ENCODE measurements around the gene PDE1A.

Gene PDE1A

DNA sequence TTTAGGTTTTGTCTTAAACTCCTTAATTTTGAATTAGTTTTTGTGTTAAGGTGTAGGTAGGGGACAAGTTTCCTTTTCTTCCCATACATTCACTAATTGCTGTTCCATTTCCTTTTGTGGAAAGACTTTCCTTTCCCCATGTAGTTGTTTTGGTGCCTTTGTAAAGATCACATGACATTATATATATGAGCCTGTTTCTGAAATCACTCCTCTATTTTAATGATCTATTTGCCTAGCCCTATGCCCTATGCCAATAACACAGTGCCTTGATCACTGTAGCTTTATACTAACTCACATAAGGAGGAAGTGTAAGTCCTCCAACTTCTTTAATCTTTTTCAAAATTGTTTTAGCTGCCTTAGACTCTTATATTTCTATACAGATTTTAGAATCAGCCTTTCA lies 229.3 kb downstream of the PDE1A start:
- no peak for DNase-seq (ENCODE audit: low read depth)

DNA sequence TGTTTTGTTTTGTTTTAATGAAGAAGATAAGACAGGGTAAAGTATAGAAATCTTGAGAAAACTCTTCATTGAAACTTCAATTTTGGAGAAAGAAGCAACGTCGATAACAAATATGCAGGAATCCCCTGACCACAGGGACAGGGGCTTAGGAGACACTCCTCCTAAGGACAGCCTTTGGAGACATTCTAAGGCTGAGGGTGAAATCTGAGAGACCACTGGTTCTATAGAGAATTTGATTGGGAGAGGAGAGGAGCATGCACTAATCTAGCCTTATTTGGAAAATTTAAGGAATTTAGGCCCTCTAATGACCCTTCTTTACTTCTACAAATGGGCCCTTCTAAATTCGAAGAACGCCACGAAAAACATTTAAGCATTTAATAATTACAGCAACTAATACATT lies 233.5 kb downstream of the PDE1A start:
- no peak for DNase-seq (ENCODE audit: low read depth)

DNA sequence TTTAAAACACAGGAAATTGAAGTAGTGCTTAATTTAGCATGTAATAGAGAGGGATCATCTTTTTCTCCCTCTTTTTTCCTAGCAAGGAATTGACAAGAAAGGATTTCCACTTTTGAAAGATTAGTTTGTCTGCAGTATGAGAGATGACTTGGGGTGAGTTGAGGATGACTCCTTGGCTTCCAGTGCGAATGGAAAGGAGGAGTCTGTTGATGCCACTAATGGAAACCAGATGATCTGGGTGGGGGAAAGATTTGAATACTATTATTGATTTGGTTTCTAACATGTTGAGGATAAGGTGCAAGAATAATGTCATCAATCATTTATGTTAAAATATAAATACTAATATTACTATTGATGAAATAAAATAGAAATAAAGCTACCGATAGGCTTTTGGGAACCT lies 235.8 kb downstream of the PDE1A start:
- no peak for DNase-seq (ENCODE audit: low read depth)

DNA sequence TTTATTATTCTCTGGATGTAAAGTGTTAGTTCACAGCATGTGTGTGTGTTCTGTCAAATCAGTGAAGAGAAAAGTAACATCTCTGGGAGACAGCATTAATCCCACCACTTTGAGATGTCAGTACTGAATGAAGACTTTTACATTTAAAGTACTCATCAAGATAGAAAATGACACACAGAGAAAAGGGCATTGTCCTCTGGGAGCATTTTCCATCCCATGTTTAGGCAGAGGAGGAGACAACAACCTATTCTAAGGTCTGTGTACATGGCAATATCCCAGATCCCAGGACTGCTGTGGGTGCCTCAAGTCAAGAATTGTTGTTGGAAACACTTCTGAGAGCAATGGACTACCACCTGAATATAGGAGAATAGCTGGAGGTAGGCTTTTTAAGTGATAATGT lies 239.7 kb downstream of the PDE1A start:
- no peak for DNase-seq (ENCODE audit: low read depth)

DNA sequence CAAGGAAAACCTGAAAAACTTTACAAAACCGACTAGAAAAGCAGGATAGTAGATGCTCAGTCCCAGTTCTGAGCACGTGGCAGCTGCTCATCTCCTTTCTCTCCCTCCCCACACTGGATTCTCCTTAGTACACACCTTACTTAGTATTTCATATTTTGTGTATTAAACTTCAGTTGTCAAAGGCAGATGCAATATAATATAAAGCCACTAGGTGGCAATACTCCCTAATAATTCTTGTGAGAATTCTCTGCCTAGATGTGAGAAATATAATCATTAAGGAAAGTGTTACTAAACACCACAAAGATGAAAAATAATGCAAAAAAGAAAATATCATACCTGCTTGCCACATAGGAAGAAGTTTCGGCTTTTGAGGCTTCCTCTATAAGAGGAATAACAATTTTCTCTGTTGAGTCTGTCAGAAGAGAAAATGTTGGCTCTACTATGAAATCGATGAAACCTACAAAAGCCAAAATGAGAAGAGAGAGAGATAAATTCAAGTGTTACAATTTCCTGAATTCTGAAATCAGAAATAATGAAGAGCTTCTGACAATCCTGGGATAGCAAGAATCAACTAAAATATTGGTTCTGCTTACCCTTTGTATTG lies 240.6 kb downstream of the PDE1A start:
- DNase-seq (ENCODE audit: low read depth), result no peak

DNA sequence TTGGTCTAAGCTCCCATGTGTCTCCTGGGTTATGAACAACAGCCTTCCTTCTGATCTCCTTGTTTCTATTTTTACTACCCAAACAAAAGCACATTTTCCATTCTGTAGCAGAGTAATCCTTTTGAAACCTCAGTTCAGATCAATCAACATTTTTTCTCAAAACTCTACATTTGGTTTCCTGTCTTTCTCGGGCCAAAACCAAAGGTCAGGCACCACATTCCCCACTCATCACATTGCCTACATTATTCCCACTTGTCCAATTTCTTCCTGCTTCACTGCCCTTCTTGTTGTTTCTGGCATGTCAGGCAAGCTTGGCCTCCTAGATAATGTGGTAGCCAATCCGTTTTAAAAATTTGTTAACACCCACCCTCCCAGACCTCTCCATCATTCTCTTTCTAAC lies 244.4 kb downstream of the PDE1A start:
- peak; percentile 10 for DNase-seq (ENCODE audit: low read depth)

DNA sequence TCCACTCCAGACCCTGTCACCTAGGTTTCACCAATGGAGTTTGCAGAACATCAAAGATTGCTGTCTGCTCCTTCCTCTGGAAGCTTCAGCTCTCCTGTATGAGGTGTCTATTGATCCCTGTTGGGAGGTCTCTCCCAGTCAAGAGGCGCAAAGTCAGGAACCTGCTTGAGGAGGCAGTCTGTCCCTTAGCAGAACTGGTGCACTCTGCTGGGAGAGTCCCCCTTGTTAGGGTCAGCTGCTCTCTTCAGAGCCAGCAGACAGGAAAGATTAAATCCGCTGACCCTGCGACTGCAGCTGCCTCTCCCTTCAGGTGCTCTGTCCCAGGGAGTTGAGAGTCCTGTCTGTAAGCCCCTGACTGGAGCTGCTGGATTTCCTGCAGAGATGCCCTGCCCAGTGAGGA lies 245.5 kb downstream of the PDE1A start:
- no peak for DNase-seq (ENCODE audit: low read depth)

DNA sequence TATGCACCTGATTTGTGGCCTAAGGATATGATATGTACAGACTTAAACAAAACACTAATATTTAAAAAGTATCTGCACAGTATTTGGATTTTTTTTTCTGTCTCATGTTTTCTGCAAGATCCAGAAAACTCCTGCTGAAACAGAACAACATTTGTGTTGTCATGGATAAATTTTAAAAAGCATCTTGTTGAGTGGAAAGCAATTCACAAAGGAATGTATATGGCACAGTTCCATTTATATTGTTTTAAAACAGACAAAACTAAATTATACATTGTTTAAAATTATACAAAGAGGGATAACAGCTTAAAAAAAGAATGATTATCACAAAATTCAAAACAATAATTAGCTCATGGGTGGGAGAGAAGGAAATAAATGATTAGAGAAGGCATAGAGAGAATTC lies 247.7 kb downstream of the PDE1A start:
- no peak for DNase-seq (ENCODE audit: low read depth)

DNA sequence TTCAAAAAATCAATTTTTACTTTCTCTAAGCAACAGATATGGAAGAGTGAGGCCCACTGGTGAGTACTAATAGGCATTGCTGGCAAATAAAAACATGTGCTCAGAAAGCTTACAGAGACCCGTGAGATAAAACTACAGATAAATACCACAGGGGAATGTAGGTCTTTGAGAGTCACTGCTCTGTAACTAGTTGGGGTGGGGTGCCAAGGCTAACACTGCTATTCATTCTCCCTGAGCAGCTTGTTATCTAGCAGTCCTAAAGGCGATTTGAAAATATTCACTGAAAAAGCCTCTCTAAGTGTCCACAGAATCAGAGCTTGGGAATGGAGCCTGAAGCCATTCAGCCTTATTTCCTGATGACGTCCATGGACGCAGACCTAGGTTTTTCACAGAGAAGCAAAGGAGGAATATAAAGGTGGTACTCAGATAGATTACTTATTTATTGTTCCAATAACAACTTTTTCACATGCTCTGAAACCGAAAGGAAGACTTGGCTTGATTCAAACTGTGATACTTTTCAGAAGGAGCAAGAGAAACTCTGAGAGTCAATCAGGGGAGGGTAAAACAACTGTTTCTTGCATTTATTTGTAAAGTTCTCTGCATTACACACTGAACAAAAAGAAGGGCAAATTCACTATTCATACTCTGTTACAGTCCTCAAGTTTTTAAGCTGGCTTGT lies 252.8 kb downstream of the PDE1A start:
- no peak for DNase-seq (ENCODE audit: low read depth)

DNA sequence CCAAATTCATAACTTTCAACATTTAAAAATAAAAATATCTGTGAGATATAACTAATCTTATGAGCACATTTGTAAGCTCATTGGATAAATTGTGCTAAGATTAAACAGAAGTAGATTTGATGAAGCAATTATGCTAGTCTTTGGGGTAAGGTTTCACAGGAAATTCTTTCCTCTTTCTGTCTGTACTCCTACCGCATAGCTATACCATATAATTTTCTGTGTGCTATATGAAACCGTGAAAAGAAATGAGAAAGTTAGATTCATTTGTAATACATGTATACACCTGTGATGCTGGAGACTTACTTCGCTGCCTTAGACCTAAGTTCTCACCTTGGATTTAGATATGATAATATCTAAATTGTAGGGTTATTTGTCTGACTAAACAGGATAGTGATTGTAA lies 256.5 kb downstream of the PDE1A start:
- DNase-seq (ENCODE audit: low read depth), result no peak

DNA sequence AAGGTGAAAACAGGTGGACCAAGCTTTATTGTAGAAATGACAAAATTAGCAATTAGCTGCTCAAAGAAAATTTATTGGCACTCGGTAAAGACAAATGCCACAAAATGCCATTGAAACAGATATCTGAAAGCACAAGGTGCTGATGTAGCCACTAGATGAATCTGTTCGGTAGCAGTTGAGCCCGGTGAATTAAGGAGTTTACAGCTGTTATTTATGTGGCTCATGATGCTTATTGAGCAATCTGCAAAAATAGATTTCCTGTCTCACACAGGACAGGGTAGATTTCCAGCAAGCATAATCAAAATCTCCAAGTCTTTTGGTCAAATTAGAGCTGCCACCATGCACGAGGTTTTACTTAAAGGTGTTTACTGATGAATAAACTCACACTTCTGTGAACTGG lies 259.0 kb downstream of the PDE1A start:
- no peak for DNase-seq (ENCODE audit: low read depth)

DNA sequence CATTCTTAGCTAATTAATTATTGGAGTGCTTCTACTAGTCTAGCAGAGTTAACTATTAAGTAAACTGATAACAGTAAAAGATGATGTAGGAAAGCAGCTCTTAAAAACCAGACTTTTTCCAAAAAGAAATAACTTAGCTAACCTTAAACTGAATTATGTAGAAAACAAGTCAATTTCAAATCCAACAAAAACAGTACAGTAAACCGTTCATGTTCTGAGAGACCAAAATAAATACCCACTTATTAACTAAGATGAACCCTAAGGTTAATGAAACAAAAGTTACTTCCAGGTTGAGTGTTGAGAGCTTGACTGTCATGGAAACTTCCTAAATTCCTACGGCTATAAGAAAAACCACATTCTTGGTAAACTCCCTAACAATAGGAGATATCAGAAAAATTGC lies 260.0 kb downstream of the PDE1A start:
- DNase-seq (ENCODE audit: low read depth), result no peak

DNA sequence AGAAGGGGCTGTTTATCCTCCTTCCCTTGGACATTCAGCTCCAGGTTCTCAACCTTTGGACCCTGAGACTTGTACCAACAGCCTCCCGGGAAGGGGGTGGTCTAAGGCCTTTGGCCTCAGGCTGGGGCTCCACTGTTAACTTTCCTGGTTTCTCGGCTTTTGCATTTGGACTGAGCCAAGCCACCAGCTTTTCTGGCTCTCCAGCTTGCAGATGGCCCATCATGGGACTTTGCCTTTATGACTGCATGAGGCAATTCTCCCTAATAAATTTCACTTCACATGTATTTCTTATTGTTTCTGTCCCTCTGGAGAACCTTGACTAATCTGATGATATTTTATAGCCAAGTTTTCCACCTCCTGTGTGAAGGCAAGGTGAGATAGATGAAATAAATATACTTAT lies 260.4 kb downstream of the PDE1A start:
- no peak for DNase-seq (ENCODE audit: low read depth)

DNA sequence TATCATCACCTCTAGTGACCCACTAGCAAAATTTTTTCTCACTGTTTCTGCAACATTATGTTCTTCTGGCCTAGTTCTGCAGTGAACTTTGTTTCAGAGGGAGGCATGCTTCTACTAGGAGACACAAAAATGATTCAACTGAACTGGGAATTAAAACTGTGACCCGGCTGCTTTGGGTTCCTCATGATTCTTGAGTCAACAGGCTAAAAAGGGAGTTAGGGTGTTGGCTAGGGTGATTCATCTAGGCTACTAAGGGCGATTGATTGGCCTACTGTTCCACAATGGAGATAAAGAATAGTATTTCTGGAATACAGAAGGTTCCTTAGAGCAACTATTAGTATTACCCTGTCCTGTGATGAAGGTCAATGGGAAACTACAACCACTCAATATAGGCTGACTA lies 261.6 kb downstream of the PDE1A start:
- DNase-seq (ENCODE audit: low read depth), result no peak

DNA sequence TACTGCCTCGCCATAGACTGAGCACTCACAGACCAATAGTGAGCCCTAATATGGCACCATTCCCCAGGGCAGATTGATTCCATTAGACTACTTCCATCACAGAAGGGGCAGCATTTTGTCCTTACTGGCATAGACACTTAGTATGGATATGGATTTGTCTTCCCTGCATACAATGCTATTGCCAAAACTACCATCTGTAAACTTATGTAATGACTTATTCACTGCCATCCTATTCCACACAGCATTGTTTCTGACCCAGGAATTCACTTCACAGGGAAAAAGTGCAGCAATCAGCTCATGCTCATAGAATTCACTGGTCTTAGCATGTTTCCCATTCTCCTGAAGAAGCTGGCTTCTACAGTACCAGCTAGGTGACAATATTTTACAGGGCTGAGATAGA lies 262.1 kb downstream of the PDE1A start:
- DNase-seq (ENCODE audit: low read depth), result no peak

DNA sequence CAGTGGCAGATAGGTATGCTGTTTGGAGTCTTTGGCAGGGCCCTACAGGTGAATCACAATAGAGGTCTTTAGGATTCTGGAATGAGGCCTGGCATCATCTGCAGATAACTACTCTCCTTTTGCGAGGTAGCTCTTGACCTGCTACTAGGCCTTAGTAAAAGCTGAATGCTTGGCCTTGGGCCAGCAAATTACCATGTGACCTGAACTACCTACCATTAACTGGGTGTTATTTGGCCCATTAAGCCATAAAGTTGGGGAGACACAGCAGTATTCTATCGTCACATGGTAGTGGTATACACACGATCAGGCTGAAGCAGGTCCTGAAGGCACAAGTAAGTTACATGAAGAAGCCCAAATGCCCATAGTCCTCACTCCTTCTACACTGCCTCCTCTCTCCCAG lies 263.0 kb downstream of the PDE1A start:
- no peak for DNase-seq (ENCODE audit: low read depth)

DNA sequence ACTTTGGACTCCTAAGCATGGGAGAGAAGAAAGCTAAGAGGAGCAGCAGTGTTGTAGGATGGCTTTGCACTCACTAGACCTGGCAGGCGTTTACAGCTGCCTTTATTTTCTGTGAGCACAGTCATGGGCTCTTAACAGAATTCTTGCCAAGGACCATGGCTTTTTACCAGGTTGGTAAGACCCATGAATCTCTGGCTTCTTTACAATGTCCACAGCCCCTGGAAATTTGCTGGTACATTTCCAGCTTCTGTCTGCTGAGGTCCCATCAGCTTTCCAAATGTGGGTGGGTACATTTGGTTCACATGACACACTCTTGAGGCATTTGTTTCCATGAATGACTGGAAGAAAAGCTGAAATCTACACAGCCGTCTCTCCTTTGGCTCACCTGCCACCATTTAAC lies 278.5 kb downstream of the PDE1A start:
- DNase-seq (ENCODE audit: low read depth), result no peak

DNA sequence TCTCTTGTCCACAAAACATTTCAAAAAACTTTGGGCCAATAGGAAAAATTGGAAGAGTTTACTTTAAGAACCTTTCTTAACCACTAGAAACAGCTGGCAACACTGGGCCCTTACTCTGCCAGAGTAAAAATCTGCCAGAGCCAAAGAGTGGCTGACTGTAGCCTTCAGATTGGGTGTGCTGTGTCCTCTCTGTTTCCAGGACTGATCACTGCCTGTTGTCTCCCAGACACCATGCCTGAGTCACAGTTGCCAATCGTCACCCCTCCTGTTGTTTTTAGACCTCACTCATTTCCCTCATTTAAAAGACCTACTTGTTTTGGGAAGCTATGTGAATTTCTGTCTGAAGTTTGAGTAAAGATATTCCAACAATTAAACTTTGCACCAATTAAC lies 282.1 kb downstream of the PDE1A start:
- no peak for DNase-seq (ENCODE audit: low read depth)

DNA sequence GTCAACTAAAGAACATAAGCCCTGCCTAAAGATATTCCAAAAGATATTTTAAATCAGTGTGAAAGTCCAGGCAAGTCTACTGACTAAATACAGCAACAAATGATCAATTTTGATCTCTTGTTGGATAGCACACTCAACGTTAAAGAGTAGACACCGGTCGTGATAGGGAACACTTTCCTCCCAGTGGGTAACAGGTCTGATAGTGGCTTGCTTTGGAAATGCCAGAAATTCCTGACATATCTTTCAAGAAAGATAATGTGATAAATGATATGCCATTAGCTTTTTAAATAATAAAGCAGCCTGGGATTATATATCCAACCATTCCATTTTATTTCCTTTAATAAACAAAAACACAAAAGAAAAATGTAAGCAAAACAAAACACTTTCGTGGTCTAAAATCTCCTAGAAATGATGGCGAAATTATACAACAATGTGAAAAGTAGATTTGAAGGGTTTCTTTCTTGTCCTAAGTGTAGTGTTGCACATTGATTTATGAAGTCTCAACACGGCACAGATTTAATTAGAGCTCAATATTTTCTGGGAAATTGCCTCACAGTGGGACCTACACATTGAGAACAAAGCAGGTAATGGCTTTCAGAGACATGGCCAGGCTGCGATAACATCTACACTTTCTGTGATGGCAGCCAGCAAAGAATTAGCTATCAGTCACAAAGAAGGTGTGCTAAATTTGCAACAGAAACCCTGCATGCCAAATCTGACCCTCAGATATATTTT lies 282.6 kb downstream of the PDE1A start:
- DNase-seq (ENCODE audit: low read depth), result no peak

DNA sequence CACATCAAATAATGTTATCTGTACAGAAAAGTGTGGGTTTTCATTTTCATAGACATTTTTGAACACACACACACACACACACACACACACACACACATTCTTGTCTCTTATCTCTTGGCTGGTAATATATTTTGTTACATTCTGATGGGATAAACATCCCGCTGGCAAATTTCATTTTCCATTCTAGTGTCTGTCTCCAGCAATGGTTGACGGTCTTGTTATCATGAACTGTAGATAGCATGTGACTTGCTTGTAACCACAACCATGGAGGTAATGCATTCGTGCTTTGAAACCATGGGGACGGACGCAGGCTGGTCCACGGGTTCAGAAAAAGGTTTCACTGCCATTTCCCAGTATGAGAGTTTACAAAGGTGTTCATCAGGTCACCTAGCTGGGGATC lies 284.8 kb downstream of the PDE1A start:
- DNase-seq (ENCODE audit: low read depth), result no peak

DNA sequence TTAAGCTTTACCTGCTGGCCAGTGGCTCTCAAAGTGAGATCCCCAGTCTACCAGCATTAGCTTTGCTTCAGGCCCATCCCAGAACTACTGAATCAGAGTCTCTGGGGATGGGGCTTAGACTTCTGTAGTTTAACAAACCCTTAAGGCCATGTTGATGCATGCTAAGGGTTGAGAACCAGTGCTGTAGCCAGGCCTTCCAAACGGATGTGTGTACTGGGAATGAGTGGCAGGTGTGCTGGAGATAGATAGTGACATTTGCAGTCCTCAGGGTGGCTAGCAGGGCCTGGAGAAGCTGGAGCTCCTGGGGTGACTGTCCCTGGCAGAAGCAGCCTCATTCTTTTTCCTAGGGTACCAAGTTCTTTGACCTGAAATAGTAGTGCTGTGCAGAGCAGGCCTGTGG lies 292.6 kb downstream of the PDE1A start:
- no peak for DNase-seq (ENCODE audit: low read depth)

DNA sequence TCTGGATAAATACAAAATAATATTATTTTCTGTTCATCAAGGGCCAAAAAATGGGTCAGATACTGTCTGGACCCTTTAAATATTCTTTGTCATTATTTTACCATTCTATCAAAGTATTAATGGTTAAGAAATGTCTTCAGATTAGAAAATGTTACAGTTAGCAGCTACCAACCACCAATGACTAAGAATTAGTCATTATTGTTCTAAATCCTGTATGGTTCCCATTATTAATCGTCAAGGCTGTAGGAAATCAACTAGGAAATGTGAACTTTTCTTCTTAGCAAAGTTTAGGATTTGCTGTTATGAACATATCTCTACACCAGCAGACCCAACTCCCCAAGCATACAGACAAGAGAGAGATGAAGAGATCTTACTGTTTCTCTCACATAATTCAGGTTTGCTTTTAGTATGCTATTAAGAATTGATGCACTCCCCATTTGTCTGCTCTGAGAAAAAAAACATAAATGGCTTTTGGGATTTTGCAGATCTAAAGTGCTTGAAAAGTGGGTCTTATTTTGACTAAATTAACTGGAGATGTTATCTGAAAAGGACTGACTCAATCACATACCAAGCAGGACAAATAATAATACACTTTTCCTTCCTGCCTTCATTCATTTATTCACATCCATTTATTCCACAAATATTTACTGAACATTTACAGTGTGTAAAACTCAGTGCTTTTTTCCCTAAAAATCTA lies 293.5 kb downstream of the PDE1A start:
- no peak for DNase-seq (ENCODE audit: low read depth)

DNA sequence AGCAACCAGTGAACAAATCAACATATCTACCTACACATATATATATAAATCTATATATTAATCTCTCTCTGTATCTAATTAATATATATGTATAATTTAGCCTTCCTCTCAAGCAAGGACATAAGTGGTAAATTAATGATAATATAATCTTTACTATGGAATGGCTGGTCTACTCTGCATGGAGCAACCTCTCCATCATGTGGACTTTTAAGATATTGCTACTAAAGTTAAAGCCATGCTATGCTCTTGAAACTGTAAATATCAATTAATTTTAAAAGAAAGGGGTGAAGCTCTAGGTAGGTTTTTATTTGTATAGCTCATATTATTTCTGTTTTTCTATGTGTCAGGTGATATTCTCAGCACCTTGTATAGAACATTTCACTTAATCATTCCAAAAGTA lies 294.2 kb downstream of the PDE1A start:
- DNase-seq (ENCODE audit: low read depth), result no peak

Data from non-pigmented ciliary epithelial cell (primary cell).